Stimulated activated CD4-positive, alpha-beta T cell treated with anti-CD3 and anti-CD28 coated beads, Interleukin-2, amount 100 ng/mL, for 4 hours (primary cell): ENCODE data around the gene CYP4X1.
"Not testable (repeated sequence)": the region's sequence is repeated elsewhere in the genome, so short reads cannot be mapped to it uniquely, and the experiment has no call there.

Source experiments
- DNase-seq: peaks from one replicate; pipeline ENCODE4 v3.0.0-alpha.2; 2020; ENCODE audit warnings: low read depth

The CYP4X1 gene

DNA sequence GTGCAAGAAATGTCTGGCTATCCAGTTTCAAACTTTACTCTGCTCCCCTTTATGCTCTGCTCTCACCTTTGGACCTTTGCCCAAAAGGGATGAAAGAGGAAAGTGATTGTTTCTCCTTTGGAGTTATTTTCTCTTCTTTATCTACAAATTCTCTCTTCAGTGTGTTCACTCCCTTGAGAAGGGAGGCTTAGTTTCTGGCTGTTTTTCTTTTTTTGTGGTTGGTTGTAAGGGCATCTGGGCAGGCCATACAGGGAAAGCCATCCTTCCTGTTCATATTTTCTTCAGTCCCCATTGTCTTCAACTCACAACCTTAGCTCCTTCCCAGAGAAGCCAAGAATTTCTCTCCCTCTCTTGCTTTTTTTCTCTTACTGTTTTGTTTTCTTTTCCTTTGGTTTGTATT lies 46.0 kb downstream of the CYP4X1 start:
- not testable (repeated sequence) for DNase-seq

DNA sequence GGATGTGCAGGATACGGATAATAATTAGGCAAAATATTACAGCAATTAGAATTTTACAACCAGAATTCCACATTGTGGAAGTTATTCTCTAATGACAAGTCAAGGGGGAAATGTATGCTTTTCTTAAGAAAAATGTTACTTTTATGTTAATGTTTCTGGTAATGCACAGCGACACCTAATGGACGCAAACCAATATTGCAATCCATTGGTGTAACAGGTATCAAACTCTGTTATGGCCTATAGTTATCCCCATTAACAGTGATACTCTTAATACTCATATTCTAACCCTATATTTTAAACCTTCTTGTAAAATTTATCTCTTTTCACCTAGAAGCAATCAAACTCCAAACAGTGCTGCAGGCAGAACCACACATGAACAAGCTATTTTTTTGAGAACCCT lies 65.9 kb downstream of the CYP4X1 start:
- not testable (repeated sequence) for DNase-seq

DNA sequence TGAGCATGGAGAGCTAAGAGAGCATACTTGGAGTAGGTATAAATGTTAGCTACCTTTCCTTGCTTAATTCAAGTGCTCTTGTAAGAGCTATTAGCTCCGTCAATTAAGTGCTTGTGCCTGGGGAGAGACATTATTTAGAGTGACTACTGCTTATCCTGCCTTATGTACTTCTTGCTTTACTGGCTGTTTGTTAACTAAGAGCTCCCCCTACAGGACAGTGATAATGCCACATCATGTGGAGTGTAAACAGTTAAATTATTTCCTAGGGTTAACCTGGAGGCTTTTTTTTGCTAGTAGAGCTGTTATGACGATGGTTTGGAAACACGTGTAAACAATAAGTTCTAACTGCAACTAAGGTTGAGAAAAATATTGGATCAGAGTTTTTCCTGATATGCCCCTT lies 68.0 kb downstream of the CYP4X1 start:
- DNase-seq, result not testable (repeated sequence)
